ENCODE data around the gene RNF121.
A peak's percentile ranks its signal among the peaks of the same experiment; 100 is the strongest.

Gene RNF121

GRCh38 chr11:71927820-71928736 is 768 bp upstream of the RNF121 start, which contains the start of gene XNDC1N:
Gene XNDC1N (minus strand): TSS chr11:71928594. CDS start chr11:71923353, 5,241 bp downstream.
- DNase-seq (ENCODE audit: low spot score in 2 of 2) = peak; percentile 81 to 84
- Histone ChIP-seq H3K4me3 (peak within 1 kb of the TSS; percentile 80), H3K9me3 (no peaks in the 10 kb centered on the region), H3K4me1 (peaks cover 12% of the 10 kb centered on the region), H3K27me3 (ENCODE audit: low read depth) (no peaks in the 10 kb centered on the region), H3K36me3 (replicated peaks) (peaks cover 11% of the 10 kb centered on the region)
- in situ Hi-C loops (cut with MboI; ENCODE audit: low sequenced_read_pairs) = no loop called here

GRCh38 chr11:71929491-71929890 is 645 bp downstream of the RNF121 start:
- Histone ChIP-seq H3K4me1 (peaks cover 12% of the 10 kb centered on the region), H3K27me3 (ENCODE audit: low read depth) (no peaks in the 10 kb centered on the region), H3K4me3 (peak overlapping the region; percentile 80), H3K9me3 (no peaks in the 10 kb centered on the region), H3K36me3 (replicated peaks) (peaks cover 11% of the 10 kb centered on the region)
- in situ Hi-C loops (cut with MboI; ENCODE audit: low sequenced_read_pairs) = no loop called here
- DNase-seq (ENCODE audit: low spot score in 2 of 2) = no peak

- DNase-seq (ENCODE audit: low spot score in 2 of 2) = no peak
- Histone ChIP-seq H3K36me3 (replicated peaks) (peaks cover 6% of the 10 kb centered on the region), H3K4me3 (no peak overlapping the region), H3K27me3 (ENCODE audit: low read depth) (no peaks in the 10 kb centered on the region), H3K9me3 (no peaks in the 10 kb centered on the region), H3K4me1 (peaks cover 12% of the 10 kb centered on the region)
- in situ Hi-C loops (cut with MboI; ENCODE audit: low sequenced_read_pairs) = no loop called here
These were observed 1.9 kb downstream of the RNF121 start for GRCh38 chr11:71930556-71931244.

- in situ Hi-C loops (cut with MboI; ENCODE audit: low sequenced_read_pairs) = no loop called here
- no peak for DNase-seq (ENCODE audit: low spot score in 2 of 2)
- H3K4me1 ChIP-seq = peaks cover 12% of the 10 kb centered on the region
These were observed 2.4 kb downstream of the RNF121 start for GRCh38 chr11:71931245-71931602.

GRCh38 chr11:71933141-71933933 is 4.5 kb downstream of the RNF121 start:
- H3K4me1 ChIP-seq = peaks cover 10% of the 10 kb centered on the region
- H3K9me3 ChIP-seq = no peaks in the 10 kb centered on the region
- H3K27me3 ChIP-seq (ENCODE audit: low read depth) = no peaks in the 10 kb centered on the region
- no peak for DNase-seq (ENCODE audit: low spot score in 2 of 2)
- in situ Hi-C loops (cut with MboI; ENCODE audit: low sequenced_read_pairs) = no loop called here
- no peak overlapping the region for H3K4me3 ChIP-seq
- H3K36me3 ChIP-seq (replicated peaks) = no peaks in the 10 kb centered on the region; the same call in 1 of the 2 replicates

More at GRCh38 chr11:71931245-71931602, 2.4 kb downstream of the RNF121 start:
- Histone ChIP-seq H3K9me3 (no peaks in the 10 kb centered on the region), H3K4me3 (no peak overlapping the region), H3K36me3 (replicated peaks) (peaks cover 5% of the 10 kb centered on the region), H3K27me3 (ENCODE audit: low read depth) (no peaks in the 10 kb centered on the region)

GRCh38 chr11:71934213-71934612 is 5.4 kb downstream of the RNF121 start:
- H3K4me1 ChIP-seq = peaks cover 10% of the 10 kb centered on the region
- H3K4me3 ChIP-seq = no peak overlapping the region
- H3K9me3 ChIP-seq = no peaks in the 10 kb centered on the region
- H3K36me3 ChIP-seq (replicated peaks) = no peaks in the 10 kb centered on the region; the same call in 1 of the 2 replicates
- H3K27me3 ChIP-seq (ENCODE audit: low read depth) = no peaks in the 10 kb centered on the region
- no peak for DNase-seq (ENCODE audit: low spot score in 2 of 2)
- in situ Hi-C loops (cut with MboI; ENCODE audit: low sequenced_read_pairs) = no loop called here

- Histone ChIP-seq H3K4me3 (no peak overlapping the region), H3K4me1 (peaks cover 9% of the 10 kb centered on the region), H3K36me3 (replicated peaks) (peaks cover 3% of the 10 kb centered on the region; the same call in 1 of the 2 replicates), H3K9me3 (no peaks in the 10 kb centered on the region), H3K27me3 (ENCODE audit: low read depth) (no peaks in the 10 kb centered on the region)
- no peak for DNase-seq (ENCODE audit: low spot score in 2 of 2)
- in situ Hi-C loops (cut with MboI; ENCODE audit: low sequenced_read_pairs) = no loop called here
These were observed 6.6 kb downstream of the RNF121 start for GRCh38 chr11:71935338-71935925.

GRCh38 chr11:71936825-71937224 is 8.0 kb downstream of the RNF121 start:
- H3K27me3 ChIP-seq (ENCODE audit: low read depth) = no peaks in the 10 kb centered on the region
- H3K9me3 ChIP-seq = no peaks in the 10 kb centered on the region
- in situ Hi-C loops (cut with MboI; ENCODE audit: low sequenced_read_pairs) = no loop called here
- peaks cover 3% of the 10 kb centered on the region; the same call in 1 of the 2 replicates for H3K36me3 ChIP-seq (replicated peaks)
- peaks cover 3% of the 10 kb centered on the region; the same call in 1 of the 2 replicates for H3K4me1 ChIP-seq
- H3K4me3 ChIP-seq = no peak overlapping the region
- DNase-seq (ENCODE audit: low spot score in 2 of 2) = no peak

DNA sequence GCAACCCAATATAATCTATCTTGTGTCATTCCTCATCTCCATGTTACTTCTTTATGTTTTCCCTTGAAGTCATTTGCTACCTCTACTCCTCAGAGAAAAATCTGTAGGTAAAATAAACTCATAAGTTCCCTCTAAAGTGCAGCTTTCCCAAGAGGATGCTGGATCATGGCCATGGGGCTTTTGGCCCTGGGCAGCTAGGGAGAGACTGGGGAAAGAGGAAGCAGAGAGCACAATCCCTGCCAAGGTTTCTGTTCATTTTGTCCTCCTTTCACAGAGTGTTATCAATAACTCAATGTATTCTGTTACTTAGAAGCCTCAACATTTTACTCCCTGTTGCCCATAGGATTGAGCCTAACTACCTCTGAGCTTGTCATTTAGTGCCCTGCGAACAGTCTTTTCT is 9.0 kb downstream of the RNF121 start:
- DNase-seq (ENCODE audit: low spot score in 2 of 2) = no peak
- H3K4me3 ChIP-seq = no peak overlapping the region
- in situ Hi-C loops (cut with MboI; ENCODE audit: low sequenced_read_pairs) = no loop called here
- no peaks in the 10 kb centered on the region for H3K27me3 ChIP-seq (ENCODE audit: low read depth)
- H3K4me1 ChIP-seq = peaks cover 3% of the 10 kb centered on the region; the same call in 1 of the 2 replicates
- peaks cover 3% of the 10 kb centered on the region; the same call in 1 of the 2 replicates for H3K36me3 ChIP-seq (replicated peaks)
- no peaks in the 10 kb centered on the region for H3K9me3 ChIP-seq

DNA sequence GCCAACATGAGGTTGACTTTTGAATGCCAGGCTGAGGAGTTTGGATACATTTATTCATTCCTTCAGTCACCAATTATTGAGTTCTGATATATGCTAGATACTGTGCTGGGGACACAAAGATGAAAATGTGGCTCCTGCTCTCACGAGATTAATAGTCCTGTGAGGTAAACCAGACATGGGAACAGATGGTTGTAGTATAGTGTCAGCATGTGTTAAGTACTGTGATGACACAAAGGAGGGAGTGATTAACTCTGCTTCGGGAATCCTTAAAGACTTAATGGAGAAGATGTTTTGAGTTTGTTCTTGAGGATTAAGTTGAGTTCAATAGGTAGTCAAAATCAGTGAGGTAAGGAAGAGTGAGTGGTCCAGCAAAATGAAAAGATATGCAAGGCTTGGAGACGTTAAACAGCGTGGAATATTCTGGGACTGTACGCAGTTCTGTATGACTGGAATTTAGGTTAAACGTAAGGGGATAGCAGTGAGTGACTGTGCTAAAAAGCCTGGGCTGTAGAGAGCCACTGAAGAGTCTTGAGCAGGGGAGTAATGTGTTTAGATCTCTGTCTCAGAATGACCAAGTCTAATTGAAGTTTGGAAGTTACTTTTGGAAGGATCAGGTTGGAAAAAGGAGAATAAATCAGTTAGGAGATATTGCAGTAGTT is 11.8 kb downstream of the RNF121 start:
- no peaks in the 10 kb centered on the region for H3K27me3 ChIP-seq (ENCODE audit: low read depth)
- DNase-seq (ENCODE audit: low spot score in 2 of 2) = no peak
- H3K9me3 ChIP-seq = no peaks in the 10 kb centered on the region
- 0 out of 2 replicates have a peak, but pooled peaks cover 3% of the 10 kb centered on the region for H3K36me3 ChIP-seq (replicated peaks)
- H3K4me3 ChIP-seq = no peak overlapping the region
- H3K4me1 ChIP-seq = peaks cover 3% of the 10 kb centered on the region; the same call in 1 of the 2 replicates
- in situ Hi-C loops (cut with MboI; ENCODE audit: low sequenced_read_pairs) = no loop called here

DNA sequence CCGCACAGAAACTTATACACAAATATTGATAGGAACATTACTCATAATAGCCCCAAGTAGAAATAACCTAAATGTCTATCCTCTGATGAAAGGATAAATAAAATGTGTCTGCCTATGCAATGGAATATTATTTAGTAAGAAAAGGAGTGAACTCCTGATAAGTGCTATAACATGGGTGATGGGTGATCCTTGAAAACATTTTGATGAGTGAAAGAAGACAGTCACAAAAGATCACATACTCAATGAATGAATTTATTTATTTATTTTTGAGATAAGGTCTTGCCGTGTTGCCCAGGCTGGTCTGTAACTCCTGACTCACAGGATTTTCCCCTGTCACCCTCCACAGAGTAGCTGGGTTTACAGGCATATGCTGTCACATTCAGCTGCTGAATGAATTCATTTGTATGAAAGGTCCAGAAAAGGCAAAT is 17.3 kb downstream of the RNF121 start:
- no peak for DNase-seq (ENCODE audit: low spot score in 2 of 2)
- H3K27me3 ChIP-seq (ENCODE audit: low read depth) = no peaks in the 10 kb centered on the region
- no peaks in the 10 kb centered on the region for H3K9me3 ChIP-seq
- no peak overlapping the region for H3K4me3 ChIP-seq
- peaks cover 12% of the 10 kb centered on the region for H3K4me1 ChIP-seq
- in situ Hi-C loops (cut with MboI; ENCODE audit: low sequenced_read_pairs) = no loop called here
- H3K36me3 ChIP-seq (replicated peaks) = no peaks in the 10 kb centered on the region

GRCh38 chr11:71947498-71947897 is 18.7 kb downstream of the RNF121 start:
- H3K27me3 ChIP-seq (ENCODE audit: low read depth) = no peaks in the 10 kb centered on the region
- peaks cover 18% of the 10 kb centered on the region for H3K4me1 ChIP-seq
- H3K9me3 ChIP-seq = no peaks in the 10 kb centered on the region
- no peaks in the 10 kb centered on the region for H3K36me3 ChIP-seq (replicated peaks)
- in situ Hi-C loops (cut with MboI; ENCODE audit: low sequenced_read_pairs) = no loop called here
- no peak overlapping the region for H3K4me3 ChIP-seq
- no peak for DNase-seq (ENCODE audit: low spot score in 2 of 2)

Measured in HAP-1 (cell line).